GM12875 (cell line): ENCODE data around the gene TAT.

Experiments
- H3K4me3 ChIP-seq: one replicate; pipeline ENCODE4 v1.5.1; 2011; ENCODE audit warnings: low read depth, low read length, control low read depth
- TF ChIP-seq, protein P1 (sequence below): IDR thresholded peaks from 2 replicates; pipeline ENCODE4 v1.5.1; 2011; ENCODE audit warnings: low read depth, mild to moderate bottlenecking, control low read depth, inconsistent platforms, low read length, moderate library complexity, borderline replicate concordance; ENCODE audit not compliant: insufficient read depth

The TAT gene

DNA sequence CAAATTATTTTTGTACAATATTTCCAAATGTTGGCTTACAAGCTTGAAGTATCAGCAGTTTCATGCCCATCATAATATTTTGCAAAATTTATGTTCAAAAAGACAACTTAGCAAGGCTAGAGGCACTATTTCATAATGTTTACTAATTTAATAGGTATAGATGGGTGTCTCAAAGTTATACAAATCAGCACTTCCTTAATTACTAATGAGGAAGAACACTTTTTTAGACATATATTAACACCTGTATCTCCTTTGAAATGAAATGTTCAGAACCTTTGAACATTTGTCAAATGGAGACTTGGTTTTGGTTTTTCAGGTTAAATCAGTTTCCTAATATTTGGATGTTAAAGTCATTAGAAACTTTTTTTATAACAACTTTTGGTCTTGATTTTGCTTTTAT, 2.2 kb downstream of the TAT start:
- no peak overlapping the region for H3K4me3 ChIP-seq
- TF ChIP-seq, protein P1, sequence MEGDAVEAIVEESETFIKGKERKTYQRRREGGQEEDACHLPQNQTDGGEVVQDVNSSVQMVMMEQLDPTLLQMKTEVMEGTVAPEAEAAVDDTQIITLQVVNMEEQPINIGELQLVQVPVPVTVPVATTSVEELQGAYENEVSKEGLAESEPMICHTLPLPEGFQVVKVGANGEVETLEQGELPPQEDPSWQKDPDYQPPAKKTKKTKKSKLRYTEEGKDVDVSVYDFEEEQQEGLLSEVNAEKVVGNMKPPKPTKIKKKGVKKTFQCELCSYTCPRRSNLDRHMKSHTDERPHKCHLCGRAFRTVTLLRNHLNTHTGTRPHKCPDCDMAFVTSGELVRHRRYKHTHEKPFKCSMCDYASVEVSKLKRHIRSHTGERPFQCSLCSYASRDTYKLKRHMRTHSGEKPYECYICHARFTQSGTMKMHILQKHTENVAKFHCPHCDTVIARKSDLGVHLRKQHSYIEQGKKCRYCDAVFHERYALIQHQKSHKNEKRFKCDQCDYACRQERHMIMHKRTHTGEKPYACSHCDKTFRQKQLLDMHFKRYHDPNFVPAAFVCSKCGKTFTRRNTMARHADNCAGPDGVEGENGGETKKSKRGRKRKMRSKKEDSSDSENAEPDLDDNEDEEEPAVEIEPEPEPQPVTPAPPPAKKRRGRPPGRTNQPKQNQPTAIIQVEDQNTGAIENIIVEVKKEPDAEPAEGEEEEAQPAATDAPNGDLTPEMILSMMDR, result no peak

DNA sequence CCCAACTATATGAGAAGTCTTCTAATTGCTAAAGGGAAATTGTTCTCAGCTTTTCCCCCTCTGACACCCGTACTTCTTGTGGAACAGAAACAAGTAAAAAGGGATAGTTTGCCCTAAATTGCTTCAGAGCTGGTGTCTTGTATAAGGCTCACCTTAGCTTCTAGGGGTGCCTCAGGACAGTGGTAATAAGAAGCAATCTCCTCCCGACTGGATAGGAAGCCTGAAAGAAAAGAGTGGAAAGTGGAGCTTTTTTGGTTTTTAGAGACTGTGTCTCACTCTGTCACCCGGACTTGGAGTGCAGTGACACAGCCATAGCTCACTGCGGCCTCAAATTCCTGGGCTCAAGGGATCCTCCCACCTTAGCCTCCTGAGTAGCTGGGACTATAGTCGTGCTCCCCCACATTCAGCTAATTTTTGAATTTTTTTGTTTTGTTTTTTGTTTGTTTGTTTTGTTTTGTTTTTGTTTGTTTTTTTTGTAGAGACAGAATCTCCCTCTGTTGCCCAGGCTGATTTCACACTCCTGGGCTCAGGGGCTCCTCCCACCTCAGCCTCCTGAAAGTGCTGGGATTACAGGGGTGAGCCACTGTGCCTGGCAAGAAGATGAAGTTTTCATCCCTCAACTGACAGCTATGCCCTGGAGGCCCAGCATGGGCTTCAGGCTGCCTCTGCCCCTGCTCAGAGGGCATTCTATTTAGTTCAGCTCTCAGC, 3.4 kb downstream of the TAT start:
- H3K4me3 ChIP-seq, result no peak overlapping the region
- TF ChIP-seq, protein P1, result no peak

DNA sequence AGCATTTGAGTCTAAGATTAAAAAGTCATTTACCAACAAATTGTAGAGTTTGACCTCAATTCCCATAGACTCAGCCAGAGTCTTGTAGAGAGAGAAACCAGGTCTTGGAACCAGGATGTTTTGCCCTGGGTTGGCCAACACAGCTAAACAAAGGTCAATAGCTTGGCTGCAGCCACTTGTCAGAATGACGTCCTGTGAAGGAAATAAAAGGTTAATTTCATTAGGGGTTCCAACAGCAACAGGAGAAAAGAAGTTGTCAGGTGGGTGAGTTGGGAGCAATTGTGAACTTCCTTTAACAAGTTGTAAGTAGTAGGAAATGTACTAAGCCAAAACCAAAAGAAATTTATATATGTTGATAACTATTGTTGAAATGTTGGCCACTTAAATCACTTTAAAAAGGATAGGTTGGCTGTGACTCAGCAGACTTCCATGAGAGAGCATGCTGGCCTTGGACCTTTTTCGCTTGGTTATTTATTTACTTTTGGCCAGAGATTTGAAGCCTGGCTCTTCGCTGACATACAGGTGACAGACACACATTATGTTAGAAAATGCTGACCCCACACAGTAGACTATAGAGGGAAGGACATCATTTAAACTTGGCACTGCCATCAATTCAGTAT, 4.3 kb downstream of the TAT start:
- TF ChIP-seq, protein P1, result no peak
- H3K4me3 ChIP-seq, result no peak overlapping the region

DNA sequence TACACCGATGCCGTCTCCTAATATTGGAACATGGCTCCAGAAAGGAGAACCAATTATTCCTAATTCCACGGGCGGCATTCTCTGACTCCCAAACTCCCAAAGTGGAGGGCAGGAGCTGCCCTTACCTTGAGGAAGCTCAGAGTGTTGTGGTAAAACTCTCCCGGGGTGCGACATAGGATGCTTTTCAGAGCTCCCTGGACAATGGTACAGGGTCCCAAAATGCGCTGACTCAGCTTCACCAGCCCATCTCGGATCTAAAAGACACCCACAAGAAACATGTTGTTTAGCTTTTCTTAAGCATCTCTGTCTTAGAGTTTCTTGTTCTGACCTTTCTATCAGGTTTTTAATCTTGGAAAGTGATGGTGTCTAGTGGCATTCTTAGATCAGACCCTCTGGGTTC, 6.7 kb downstream of the TAT start:
- TF ChIP-seq, protein P1, result no peak
- H3K4me3 ChIP-seq, result no peak overlapping the region

DNA sequence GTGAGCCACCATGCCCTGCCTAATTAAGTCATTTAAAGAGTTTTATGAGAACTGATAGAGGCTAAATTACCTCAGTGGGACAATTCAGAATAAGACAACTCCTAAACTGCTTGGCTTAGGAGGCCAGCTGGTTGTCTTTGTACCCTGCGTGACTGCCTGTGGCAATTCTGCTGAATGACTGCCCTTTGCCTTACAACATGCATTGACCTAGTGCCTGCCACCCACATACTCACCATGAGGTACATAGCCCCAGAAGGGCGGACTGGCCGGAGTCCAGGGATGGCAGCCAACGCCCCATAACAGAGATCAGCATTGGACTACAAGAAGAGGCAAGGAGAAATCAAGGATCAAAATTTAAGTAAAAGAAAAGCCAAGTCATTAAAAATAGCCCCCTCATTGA, 7.3 kb downstream of the TAT start:
- TF ChIP-seq, protein P1, result no peak
- no peak overlapping the region for H3K4me3 ChIP-seq

DNA sequence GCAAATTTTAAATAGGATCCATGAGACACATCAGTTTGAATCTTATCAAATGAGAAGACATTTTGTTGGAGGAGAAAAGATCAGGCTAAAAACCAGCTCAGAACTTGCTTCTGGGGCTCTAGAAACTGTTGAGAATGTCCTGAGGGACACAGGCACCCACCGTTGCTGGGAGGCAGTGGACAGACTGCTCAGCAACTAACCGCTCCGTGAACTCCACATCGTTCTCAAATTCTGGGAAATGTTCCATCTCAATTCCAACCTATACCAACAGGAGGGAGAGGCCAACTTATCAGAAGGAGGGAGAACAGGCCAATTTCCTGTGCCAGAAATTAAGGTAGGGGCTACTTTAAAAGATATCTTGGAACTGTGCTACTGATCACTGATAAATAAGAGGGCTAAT, 8.3 kb downstream of the TAT start:
- no peak overlapping the region for H3K4me3 ChIP-seq
- TF ChIP-seq, protein P1, result no peak

DNA sequence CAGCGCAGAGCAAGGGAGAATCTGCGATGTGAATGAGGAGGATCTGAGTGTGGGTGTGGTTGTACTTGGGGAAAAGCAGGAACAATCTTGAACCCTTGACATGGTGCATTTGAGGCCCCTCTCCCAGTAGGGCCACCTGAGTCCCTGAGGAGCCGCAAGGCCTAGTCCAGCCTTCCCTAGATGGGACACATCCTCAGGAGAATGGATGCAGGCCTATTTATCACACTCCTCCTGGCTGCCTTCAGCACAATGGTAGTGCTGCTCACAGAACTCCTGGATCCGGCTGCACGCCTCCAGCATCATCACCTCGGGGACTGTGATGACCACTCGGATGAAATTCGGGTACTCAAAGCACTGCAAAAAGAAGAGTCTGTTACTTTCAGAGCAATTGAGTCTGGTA, 9.0 kb downstream of the TAT start:
- H3K4me3 ChIP-seq, result no peak overlapping the region
- TF ChIP-seq, protein P1, result no peak
